WI38 (cell line): ENCODE measurements around the gene MALRD1.

Experiments
- H3K4me3 ChIP-seq: 2 replicates; pipeline ENCODE4 v1.5.1; 2011; ENCODE audit warnings: low read depth, mild to moderate bottlenecking, control low read depth, low read length
- CTCF ChIP-seq: IDR thresholded peaks from 2 replicates; pipeline ENCODE4 v1.5.1; 2012; ENCODE audit warnings: low read depth, mild to moderate bottlenecking, control low read depth, low read length

Gene MALRD1

GRCh38 chr10:19783721-19784120 lies 735.1 kb downstream of the MALRD1 start:
- H3K4me3 ChIP-seq = no peak overlapping the region
- no peak for TF ChIP-seq CTCF
